RWPE2 (cell line): ENCODE data around the gene UBE2R2.

Experiments used
- ATAC-seq: fragments of 200-7000 bp; cut with Tn5 transposase; 3 replicates; pipeline ENCODE4 v1.9.1; 2021; ENCODE audit warnings: low read depth
- DNase-seq: peaks from one replicate; pipeline ENCODE4 v3.0.0-alpha.2; 2020; ENCODE audit warnings: low spot score
- H3K27ac ChIP-seq: fragments of 450-650 bp; 2 replicates; pipeline ENCODE4 v1.5.1; 2017; ENCODE audit warnings: mild to moderate bottlenecking; ENCODE audit not compliant: poor library complexity, severe bottlenecking
- H3K27me3 ChIP-seq: fragments of 250-450 bp; sonication (Bioruptor Pico); 2 replicates; pipeline ENCODE4 v1.5.1; 2021; ENCODE audit warnings: mild to moderate bottlenecking, moderate library complexity; ENCODE audit not compliant: insufficient read depth, poor library complexity, severe bottlenecking
- H3K36me3 ChIP-seq: fragments of 250-450 bp; sonication (Bioruptor Pico); 2 replicates; pipeline ENCODE4 v1.5.1; 2020; ENCODE audit warnings: low read depth, mild to moderate bottlenecking, moderate library complexity
- H3K4me1 ChIP-seq: fragments of 250-450 bp; sonication (Bioruptor Pico); 2 replicates; pipeline ENCODE4 v1.5.1; 2021; ENCODE audit warnings: mild to moderate bottlenecking, moderate library complexity; ENCODE audit not compliant: insufficient read depth, poor library complexity, severe bottlenecking
- H3K4me3 ChIP-seq: fragments of 250-450 bp; sonication (Bioruptor Pico); 2 replicates; pipeline ENCODE4 v1.5.1; 2021; ENCODE audit warnings: mild to moderate bottlenecking, moderate library complexity; ENCODE audit not compliant: severe bottlenecking
- H3K9me3 ChIP-seq: fragments of 250-450 bp; sonication (Bioruptor Pico); 2 replicates; pipeline ENCODE4 v1.5.1; 2021; ENCODE audit warnings: mild to moderate bottlenecking, moderate library complexity; ENCODE audit not compliant: severe bottlenecking
- CTCF ChIP-seq: fragments of 450-650 bp; IDR thresholded peaks from one replicate; pipeline ENCODE4 v1.5.1; 2017; ENCODE audit warnings: mild to moderate bottlenecking, moderate library complexity; ENCODE audit not compliant: poor library complexity, severe bottlenecking

Gene UBE2R2

DNA sequence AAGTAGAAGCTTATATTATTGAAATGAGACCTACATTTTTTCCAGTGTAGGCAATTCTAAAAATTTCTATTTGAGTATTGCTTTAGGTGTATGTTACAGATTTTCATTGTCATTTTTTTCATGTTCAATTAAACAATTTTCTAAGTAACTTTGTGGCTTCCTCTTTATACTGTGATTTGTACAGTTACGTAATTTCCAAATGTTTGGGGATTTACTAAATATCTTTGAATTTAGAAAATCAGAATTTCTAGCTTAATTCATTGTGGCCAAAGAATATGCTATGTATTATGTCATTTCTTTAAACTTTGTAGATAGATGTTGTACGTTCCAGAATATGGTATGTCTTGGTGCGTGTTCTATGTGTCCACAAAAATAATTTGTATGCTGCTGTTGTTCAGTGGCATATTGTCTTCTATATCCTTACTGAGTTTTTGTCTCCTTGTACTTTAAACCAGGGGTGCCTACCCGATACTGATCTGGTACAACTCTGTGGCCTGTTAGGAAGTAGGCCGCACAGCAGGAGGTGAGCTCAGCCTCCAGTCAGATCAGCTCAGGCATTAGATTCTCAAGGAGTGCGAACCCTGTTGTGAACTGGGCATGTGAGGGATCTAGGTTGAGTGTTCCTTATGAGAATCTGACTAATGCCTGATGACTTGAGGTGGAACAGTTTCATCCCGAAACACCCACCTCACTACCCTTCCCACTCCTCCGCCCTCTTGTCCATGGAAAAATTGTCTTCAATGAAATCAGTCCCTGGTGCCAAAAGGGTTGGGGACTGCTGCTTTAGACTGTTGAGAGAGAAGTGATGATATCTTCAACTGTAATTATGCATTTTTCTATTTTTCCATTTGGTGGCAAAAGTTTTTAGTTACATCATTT is 63.5 kb downstream of the UBE2R2 start:
- DNase-seq (no peak), ATAC-seq (no peak)
- Histone ChIP-seq H3K27me3 (no peaks in the 10 kb centered on the region), H3K4me1 (peaks cover 23% of the 10 kb centered on the region), H3K27ac (no peak overlapping the region), H3K4me3 (no peak overlapping the region), H3K9me3 (no peaks in the 10 kb centered on the region), H3K36me3 (peaks cover 6% of the 10 kb centered on the region; the same call in 1 of the 2 replicates)
- no peak for TF ChIP-seq CTCF

- no peak for TF ChIP-seq CTCF
Observed at GRCh38 chr9:33881635-33882034, 64.7 kb downstream of the UBE2R2 start.

DNA sequence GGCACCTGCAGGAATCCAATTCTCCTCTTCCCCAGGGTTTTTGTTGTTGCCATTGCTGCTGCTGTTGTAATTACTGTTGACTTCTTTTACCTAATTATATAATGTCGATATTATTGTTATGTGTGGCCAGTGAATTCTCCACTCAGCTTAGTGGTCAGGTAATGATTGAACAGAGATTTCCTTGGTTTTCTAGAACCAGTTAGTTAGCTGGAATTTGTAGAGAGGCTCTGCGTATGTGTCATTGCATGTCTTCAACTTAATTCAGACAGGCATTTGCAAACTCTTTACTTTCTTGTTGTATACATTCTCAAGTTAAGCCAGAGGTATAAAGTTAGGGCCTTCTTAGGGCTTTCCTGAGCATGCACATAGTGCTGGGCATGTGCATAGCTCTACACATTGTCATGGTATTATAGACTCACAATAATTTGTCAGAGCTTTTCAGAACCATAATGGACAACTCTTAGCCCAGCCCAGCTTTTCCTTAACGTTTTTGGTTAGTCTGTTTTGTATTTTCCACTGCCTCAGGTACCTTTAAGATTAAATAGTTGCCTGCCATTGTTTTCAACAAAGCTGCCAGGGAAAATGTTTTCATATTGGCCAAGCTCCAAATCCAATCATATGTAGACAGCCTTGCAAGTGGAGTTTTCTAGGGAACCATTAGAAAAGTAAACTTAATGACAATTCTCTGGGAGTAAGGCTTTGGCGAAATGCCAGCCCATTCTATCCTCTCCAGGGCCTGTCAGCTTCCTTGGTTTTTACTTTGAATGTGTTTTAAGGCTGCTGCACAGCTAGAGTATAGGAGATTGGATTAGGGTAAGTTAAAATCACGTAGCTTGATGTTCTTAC is 68.1 kb downstream of the UBE2R2 start:
- peaks cover 8% of the 10 kb centered on the region for H3K4me1 ChIP-seq
- H3K9me3 ChIP-seq, result no peaks in the 10 kb centered on the region
- H3K27me3 ChIP-seq, result no peaks in the 10 kb centered on the region
- H3K36me3 ChIP-seq, result peaks cover 27% of the 10 kb centered on the region
- H3K4me3 ChIP-seq, result no peak overlapping the region
- ATAC-seq (peak; percentile 48; the same call in 2 of the 3 replicates), DNase-seq (no peak)
- TF ChIP-seq CTCF, result no peak
- peak overlapping the region; percentile 6 for H3K27ac ChIP-seq

More at GRCh38 chr9:33881635-33882034, 64.7 kb downstream of the UBE2R2 start:
- ATAC-seq (peak; percentile 41; the same call in 1 of the 3 replicates), DNase-seq (no peak)
- no peak overlapping the region for H3K27ac ChIP-seq
- H3K4me1 ChIP-seq, result peaks cover 12% of the 10 kb centered on the region
- H3K9me3 ChIP-seq, result no peaks in the 10 kb centered on the region
- H3K27me3 ChIP-seq, result no peaks in the 10 kb centered on the region
- no peak overlapping the region for H3K4me3 ChIP-seq
- peaks cover 8% of the 10 kb centered on the region for H3K36me3 ChIP-seq

DNA sequence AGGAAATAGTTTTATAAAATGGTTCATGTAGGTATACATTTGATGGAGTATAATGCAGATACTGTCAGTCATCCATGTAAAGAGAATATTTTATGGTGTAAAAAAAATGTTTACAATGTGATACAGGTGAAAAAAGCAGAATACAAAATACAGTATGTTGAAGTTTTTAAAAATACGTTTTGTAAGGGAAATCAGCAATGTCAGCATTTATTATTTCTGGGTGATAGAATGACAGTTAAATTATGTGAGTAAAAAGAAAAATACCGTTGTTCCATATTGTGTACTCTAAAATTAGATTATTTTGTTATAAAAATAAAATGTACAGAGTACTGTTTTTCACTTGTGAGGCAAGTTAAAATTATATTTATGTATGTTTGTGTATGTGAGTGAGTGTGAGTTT is 69.0 kb downstream of the UBE2R2 start:
- Histone ChIP-seq H3K27ac (no peak overlapping the region), H3K27me3 (no peaks in the 10 kb centered on the region), H3K9me3 (no peaks in the 10 kb centered on the region), H3K4me1 (peaks cover 8% of the 10 kb centered on the region), H3K4me3 (no peak overlapping the region), H3K36me3 (peaks cover 28% of the 10 kb centered on the region)
- no peak for DNase-seq
- no peak for ATAC-seq
- no peak for TF ChIP-seq CTCF
